GM19463 (cell line): ENCODE measurements around the gene TSPO2.
A peak's percentile ranks its signal among the peaks of the same experiment; 100 is the strongest.

ENCODE experiments used
- ATAC-seq: cut with Tn5 transposase; IDR thresholded peaks from one replicate; pipeline ENCODE4 v1.9.1; 2021; ENCODE audit warnings: mild to moderate bottlenecking, moderate library complexity; ENCODE audit not compliant: unreplicated experiment

The TSPO2 gene

GRCh38 chr6:41049955-41050354, 7.7 kb downstream of the TSPO2 start:
- no peak for ATAC-seq

GRCh38 chr6:41050536-41050935, 8.3 kb downstream of the TSPO2 start:
- no peak for ATAC-seq

- no peak for ATAC-seq
Measured at GRCh38 chr6:41051873-41052272, 9.6 kb downstream of the TSPO2 start.

GRCh38 chr6:41053041-41053440, 10.8 kb downstream of the TSPO2 start, which contains the start of gene APOBEC2:
APOBEC2 (plus strand) TSS chr6:41053202; CDS start chr6:41053348, 146 bp downstream.
- ATAC-seq, result no peak

GRCh38 chr6:41054511-41054910, 12.2 kb downstream of the TSPO2 start:
- no peak for ATAC-seq

GRCh38 chr6:41055149-41055548, 12.9 kb downstream of the TSPO2 start:
- no peak for ATAC-seq

- ATAC-seq, result no peak
Measured at GRCh38 chr6:41056768-41057490, 14.7 kb downstream of the TSPO2 start.

GRCh38 chr6:41058783-41059181, 16.5 kb downstream of the TSPO2 start:
- no peak for ATAC-seq

- no peak for ATAC-seq
Measured at GRCh38 chr6:41059556-41059955, 17.3 kb downstream of the TSPO2 start.

- ATAC-seq, result no peak
Measured at GRCh38 chr6:41061196-41061726, 19.0 kb downstream of the TSPO2 start.

- ATAC-seq, result no peak
Measured at GRCh38 chr6:41062056-41062455, 19.8 kb downstream of the TSPO2 start.

- no peak for ATAC-seq
Measured at GRCh38 chr6:41063884-41064285, 21.6 kb downstream of the TSPO2 start.

- ATAC-seq, result no peak
Measured at GRCh38 chr6:41064841-41065240, 22.6 kb downstream of the TSPO2 start.

- ATAC-seq, result no peak
Measured at GRCh38 chr6:41065550-41066026, 23.3 kb downstream of the TSPO2 start.

- no peak for ATAC-seq
Measured at GRCh38 chr6:41066867-41067304, 24.6 kb downstream of the TSPO2 start.

GRCh38 chr6:41071501-41071922, 29.2 kb downstream of the TSPO2 start:
- no peak for ATAC-seq

GRCh38 chr6:41071923-41072835, 29.9 kb downstream of the TSPO2 start, which contains the start of gene OARD1:
OARD1 (minus strand) TSS chr6:41072356; CDS start chr6:41071634, 722 bp downstream.
- peak; percentile 63 for ATAC-seq

- ATAC-seq, result peak; percentile 62
Measured at GRCh38 chr6:41072836-41073202, 30.6 kb downstream of the TSPO2 start, which contains the start of gene NFYA. NFYA (plus strand) TSS chr6:41072974; CDS start chr6:41079090, 6,116 bp downstream.

- ATAC-seq, result peak; percentile 23
Measured at GRCh38 chr6:41073203-41073967, 31.1 kb downstream of the TSPO2 start.

- ATAC-seq, result no peak
Measured at GRCh38 chr6:41073968-41074691, 31.9 kb downstream of the TSPO2 start.
